ENCODE results near the gene LRP10. TPM values are rescaled to one million over a fixed set of nuclear protein-coding genes. Genes with fewer than 3 reads are reported as not detected.
"Not testable (repeated sequence)": the region's sequence is repeated elsewhere in the genome, so short reads cannot be mapped to it uniquely, and the experiment has no call there.

LRP10 gene, protein sequence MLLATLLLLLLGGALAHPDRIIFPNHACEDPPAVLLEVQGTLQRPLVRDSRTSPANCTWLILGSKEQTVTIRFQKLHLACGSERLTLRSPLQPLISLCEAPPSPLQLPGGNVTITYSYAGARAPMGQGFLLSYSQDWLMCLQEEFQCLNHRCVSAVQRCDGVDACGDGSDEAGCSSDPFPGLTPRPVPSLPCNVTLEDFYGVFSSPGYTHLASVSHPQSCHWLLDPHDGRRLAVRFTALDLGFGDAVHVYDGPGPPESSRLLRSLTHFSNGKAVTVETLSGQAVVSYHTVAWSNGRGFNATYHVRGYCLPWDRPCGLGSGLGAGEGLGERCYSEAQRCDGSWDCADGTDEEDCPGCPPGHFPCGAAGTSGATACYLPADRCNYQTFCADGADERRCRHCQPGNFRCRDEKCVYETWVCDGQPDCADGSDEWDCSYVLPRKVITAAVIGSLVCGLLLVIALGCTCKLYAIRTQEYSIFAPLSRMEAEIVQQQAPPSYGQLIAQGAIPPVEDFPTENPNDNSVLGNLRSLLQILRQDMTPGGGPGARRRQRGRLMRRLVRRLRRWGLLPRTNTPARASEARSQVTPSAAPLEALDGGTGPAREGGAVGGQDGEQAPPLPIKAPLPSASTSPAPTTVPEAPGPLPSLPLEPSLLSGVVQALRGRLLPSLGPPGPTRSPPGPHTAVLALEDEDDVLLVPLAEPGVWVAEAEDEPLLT
- 83.2 and 83.3 TPM in 2 replicates for total RNA-seq

DNA sequence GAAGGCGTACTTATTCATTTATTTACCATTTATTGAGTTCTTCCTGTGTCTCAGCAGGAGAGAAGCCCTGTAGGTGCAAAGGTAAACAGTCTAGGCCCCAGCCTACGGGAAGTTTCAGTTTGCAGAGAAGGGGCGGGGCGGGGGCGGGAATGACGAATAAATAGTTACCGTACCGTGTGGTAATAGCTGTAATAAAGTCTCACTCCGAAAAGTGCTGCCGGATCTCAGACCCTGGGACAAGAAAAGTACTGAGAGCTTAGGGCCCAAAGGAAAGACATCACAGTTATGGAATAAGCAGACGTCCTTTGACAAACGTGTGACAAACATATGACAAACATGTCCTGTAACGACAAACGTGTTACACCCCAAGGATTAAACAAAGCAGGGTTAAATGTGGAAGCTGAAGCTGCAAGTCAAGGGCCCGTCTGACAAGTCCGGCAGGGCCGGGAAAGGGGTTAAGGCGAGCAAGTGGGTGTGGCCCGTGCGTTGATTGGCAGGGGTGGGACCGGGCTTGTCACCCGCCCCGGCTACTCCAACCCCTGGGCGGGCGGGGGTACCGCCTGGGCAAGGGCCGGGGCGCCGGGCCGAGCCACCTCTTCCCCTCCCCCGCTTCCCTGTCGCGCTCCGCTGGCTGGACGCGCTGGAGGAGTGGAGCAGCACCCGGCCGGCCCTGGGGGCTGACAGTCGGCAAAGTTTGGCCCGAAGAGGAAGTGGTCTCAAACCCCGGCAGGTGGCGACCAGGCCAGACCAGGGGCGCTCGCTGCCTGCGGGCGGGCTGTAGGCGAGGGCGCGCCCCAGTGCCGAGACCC is at the start of gene LRP10:
Gene LRP10 (plus strand): TSS at position 517 of the 809 bp plus-strand sequence. CDS start 564 bp downstream, outside the sequence.
- peak; percentile 81 for DNase-seq
- CTCF ChIA-PET: interaction anchor here (0.9 to 5.1 kb wide), 13 partner anchors 9 to 304 kb away, joined by 3 to 103 read pairs (median 5); partner anchors contain the start of genes AJUBA and REM2
- POLR2A ChIA-PET: interaction anchor here (0.5 to 4.7 kb wide), 33 partner anchors 9 to 493 kb away, joined by 3 to 140 read pairs (median 5); partner anchors contain the start of genes ACIN1, C14orf119, DAD1 and HAUS4
- peak within 1 kb of the TSS; percentile 92 for H3K27ac Mint-ChIP-seq
- ATAC-seq (ENCODE audit: low read depth): peak; percentile 85
- peaks cover 37% of the 10 kb centered on the region for H3K36me3 Mint-ChIP-seq (ENCODE audit: low read depth)
- TF ChIP-seq, protein P1, sequence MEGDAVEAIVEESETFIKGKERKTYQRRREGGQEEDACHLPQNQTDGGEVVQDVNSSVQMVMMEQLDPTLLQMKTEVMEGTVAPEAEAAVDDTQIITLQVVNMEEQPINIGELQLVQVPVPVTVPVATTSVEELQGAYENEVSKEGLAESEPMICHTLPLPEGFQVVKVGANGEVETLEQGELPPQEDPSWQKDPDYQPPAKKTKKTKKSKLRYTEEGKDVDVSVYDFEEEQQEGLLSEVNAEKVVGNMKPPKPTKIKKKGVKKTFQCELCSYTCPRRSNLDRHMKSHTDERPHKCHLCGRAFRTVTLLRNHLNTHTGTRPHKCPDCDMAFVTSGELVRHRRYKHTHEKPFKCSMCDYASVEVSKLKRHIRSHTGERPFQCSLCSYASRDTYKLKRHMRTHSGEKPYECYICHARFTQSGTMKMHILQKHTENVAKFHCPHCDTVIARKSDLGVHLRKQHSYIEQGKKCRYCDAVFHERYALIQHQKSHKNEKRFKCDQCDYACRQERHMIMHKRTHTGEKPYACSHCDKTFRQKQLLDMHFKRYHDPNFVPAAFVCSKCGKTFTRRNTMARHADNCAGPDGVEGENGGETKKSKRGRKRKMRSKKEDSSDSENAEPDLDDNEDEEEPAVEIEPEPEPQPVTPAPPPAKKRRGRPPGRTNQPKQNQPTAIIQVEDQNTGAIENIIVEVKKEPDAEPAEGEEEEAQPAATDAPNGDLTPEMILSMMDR (IDR thresholded peaks at IDR 0.05): no peak
- intact Hi-C loops (cut with micrococcal nuclease): loop anchor here (1.0 to 5.0 kb wide), 11 partner anchors 16 to 301 kb away; partner anchors contain the start of genes CDH24, DAD1, HAUS4 and MRPL52
- peaks cover 33% of the 10 kb centered on the region for H3K4me1 Mint-ChIP-seq
- H3K9me3 Mint-ChIP-seq: no peaks in the 10 kb centered on the region
- H3K27me3 Mint-ChIP-seq: no peaks in the 10 kb centered on the region
- H3K4me3 Mint-ChIP-seq: peak within 1 kb of the TSS; percentile 89

DNA sequence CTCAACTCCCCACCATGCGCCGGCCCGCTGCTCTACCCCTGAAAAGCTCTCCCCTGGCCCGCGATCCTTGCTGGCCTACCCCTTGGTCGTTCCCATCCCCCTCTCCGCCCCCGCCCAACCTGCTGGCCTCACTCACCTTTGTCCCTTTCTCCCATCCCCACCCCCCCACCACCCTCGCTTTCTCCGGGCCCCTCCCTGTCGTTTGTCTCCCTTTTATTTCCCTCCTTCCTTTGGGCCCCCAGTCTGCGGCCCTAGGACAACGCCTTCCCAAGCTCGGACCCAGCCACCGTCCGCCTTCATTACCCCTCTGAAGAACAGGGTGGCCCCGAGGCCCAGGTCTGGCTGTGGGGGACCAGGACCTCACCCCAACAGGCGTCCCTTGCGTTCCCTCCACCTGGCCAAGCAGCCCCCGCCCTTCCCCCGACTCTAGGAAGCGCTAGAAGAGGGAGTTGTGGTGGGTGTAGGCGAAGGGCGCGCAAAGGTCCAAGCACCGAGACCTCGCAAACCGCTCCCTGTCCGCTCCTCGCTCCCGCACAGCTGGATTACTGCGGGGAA is 49.4 kb upstream of the LRP10 start:
- POLR2A ChIA-PET: interaction anchor here (0.5 to 5.1 kb wide), 26 partner anchors 9 to 558 kb away, joined by 3 to 73 read pairs (median 7); partner anchors contain the start of genes ABHD4, LRP10, MMP14 and OXA1L
- no peaks in the 10 kb centered on the region for H3K27me3 Mint-ChIP-seq
- DNase-seq (no peak), ATAC-seq (ENCODE audit: low read depth) (no peak)
- peaks cover 61% of the 10 kb centered on the region for H3K4me1 Mint-ChIP-seq
- intact Hi-C loops (cut with micrococcal nuclease): loop anchor here (1.0 to 5.0 kb wide), 6 partner anchors 18 to 161 kb away; partner anchors contain the start of genes AJUBA and OXA1L
- H3K36me3 Mint-ChIP-seq (ENCODE audit: low read depth): no peaks in the 10 kb centered on the region
- H3K9me3 Mint-ChIP-seq: no peaks in the 10 kb centered on the region
- TF ChIP-seq, protein P1 (IDR thresholded peaks at IDR 0.05): no peak
- H3K27ac Mint-ChIP-seq: peak overlapping the region; percentile 92
- CTCF ChIA-PET: interaction anchor here (0.9 to 3.7 kb wide), 16 partner anchors 7 to 265 kb away, joined by 3 to 64 read pairs (median 7); partner anchors contain the start of genes MMP14, OXA1L and SLC7A7
- peak overlapping the region; percentile 86 for H3K4me3 Mint-ChIP-seq

DNA sequence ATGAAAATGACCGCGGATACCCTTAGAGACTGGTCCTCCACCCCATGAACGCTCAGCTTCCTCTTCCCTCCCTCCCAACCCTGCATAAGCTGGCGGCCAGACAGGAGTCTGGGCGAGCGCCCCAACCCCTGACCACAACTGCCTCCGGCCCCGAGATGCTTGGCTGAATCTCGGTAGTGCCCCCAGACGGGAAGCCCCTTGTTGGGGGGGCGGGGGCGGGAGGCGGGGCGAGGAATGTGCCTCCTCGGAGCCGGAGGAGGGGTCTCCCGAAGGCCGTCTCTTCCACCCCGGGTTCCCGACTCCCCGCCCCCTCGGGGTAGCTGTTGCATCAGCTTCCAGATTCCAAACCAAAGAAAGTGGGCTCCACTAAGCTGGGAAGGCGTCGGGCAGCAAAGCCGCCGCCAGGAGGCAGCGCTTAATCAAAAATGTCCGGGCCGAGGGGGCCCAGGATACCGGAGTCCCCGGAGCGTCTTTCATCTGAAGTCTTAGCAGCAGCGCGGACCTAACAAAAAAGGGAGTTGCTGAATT is 48.9 kb upstream of the LRP10 start:
- intact Hi-C loops (cut with micrococcal nuclease): loop anchor here (1.0 to 5.0 kb wide), 10 partner anchors 18 to 265 kb away; partner anchors contain the start of genes AJUBA and OXA1L
- peaks cover 60% of the 10 kb centered on the region for H3K4me1 Mint-ChIP-seq
- ChIA-PET POLR2A (interaction anchor here (0.6 to 5.1 kb wide), 31 partner anchors 10 to 717 kb away, joined by 3 to 73 read pairs (median 6); partner anchors contain the start of genes ABHD4, DAD1, LRP10 and MMP14), CTCF (interaction anchor here (0.7 to 3.7 kb wide), 20 partner anchors 8 to 502 kb away, joined by 3 to 64 read pairs (median 5); partner anchors contain the start of genes LRP10, MMP14, OXA1L and SLC7A7)
- ATAC-seq (ENCODE audit: low read depth) (peak; percentile 76), DNase-seq (peak; percentile 69)
- TF ChIP-seq, protein P1 (IDR thresholded peaks at IDR 0.05): no peak
- no peaks in the 10 kb centered on the region for H3K9me3 Mint-ChIP-seq
- no peaks in the 10 kb centered on the region for H3K36me3 Mint-ChIP-seq (ENCODE audit: low read depth)
- H3K4me3 Mint-ChIP-seq: peak overlapping the region; percentile 86
- peak overlapping the region; percentile 92 for H3K27ac Mint-ChIP-seq
- no peaks in the 10 kb centered on the region for H3K27me3 Mint-ChIP-seq

DNA sequence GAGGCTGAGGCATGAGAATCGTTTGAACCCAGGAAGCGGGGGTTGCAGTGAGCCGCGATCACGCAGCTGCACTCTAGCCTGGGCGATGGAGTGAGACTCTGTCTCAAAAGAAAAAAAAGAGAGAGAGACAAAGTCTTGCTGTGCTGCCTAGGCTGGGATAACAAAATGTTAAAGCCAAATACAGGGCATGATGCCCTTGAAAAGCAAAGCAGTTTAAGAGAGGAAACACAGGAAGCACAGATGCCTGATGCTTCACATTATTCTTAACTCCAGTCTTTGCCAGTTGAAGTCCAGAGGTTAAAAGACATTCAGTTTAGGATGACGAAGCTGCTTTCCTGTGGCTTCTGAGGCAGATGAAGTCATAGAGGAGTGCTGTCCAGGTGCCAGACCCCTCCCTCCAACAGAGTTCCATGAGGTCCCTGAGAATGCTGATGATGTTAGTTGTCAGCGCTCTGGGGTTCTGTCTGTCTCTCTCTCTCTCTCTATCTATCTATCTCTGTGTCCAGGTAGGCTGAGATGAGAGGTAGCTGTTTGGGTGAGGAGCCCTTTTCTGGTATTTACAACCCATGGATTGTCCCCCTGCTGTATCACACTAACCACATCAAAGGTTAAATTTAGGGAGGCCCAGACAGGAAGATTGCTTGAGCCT is 46.7 kb upstream of the LRP10 start:
- intact Hi-C loops (cut with micrococcal nuclease): loop anchor here (5.0 kb wide), 1 partner anchor 62 kb away; no protein-coding TSS in a partner anchor
- ChIA-PET POLR2A (interaction anchor here (0.7 to 5.1 kb wide), 7 partner anchors 12 to 242 kb away, joined by 4 to 73 read pairs (median 32); partner anchors contain the start of genes OXA1L and SLC7A7), CTCF (interaction anchor here (0.8 to 3.7 kb wide), 3 partner anchors 28 to 268 kb away, joined by 4 to 64 read pairs (median 15); no protein-coding TSS in a partner anchor)
- peaks cover 49% of the 10 kb centered on the region for H3K4me1 Mint-ChIP-seq
- ATAC-seq (ENCODE audit: low read depth): no peak
- H3K9me3 Mint-ChIP-seq: no peaks in the 10 kb centered on the region
- TF ChIP-seq, protein P1 (IDR thresholded peaks at IDR 0.05): no peak
- H3K4me3 Mint-ChIP-seq: peak overlapping the region; percentile 53
- DNase-seq: no peak
- peak overlapping the region; percentile 59 for H3K27ac Mint-ChIP-seq
- H3K36me3 Mint-ChIP-seq (ENCODE audit: low read depth): peaks cover 4% of the 10 kb centered on the region
- H3K27me3 Mint-ChIP-seq: no peaks in the 10 kb centered on the region

DNA sequence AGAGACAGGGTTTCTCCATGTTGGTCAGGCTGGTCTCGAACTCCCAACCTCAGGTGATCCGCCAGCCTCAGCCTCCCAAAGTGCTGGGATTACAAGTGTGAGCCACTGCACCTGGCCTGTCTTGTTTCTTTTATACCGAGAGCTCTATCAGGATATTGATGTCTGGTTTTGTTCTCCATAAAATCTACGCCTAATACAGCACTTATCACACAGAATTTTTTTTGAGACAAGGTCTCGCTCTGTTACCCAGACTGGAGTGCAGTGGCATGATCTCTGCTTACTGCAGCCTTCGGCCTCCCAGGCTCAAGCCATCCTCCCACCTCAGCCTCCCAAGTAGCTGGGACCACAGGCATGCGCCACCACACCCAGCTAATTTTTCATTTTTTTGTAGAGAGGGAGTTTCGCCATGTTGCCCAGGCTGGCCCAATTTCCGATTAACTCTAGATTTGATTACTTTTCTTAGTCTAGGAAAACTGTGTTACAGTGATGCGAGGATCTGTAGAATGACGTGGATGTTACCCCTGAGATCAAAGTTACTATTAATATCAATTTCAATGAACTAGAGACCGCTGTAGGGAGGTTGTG is 42.4 kb upstream of the LRP10 start:
- DNase-seq; H3K9me3 Mint-ChIP-seq; ATAC-seq (ENCODE audit: low read depth); H3K27me3 Mint-ChIP-seq: not testable (repeated sequence)
- Mint-ChIP-seq H3K4me1 (peaks cover 34% of the 10 kb centered on the region), H3K36me3 (ENCODE audit: low read depth) (peaks cover 36% of the 10 kb centered on the region), H3K4me3 (peak overlapping the region; percentile 93), H3K27ac (peak overlapping the region; percentile 97)
- POLR2A ChIA-PET: interaction anchor here (0.7 to 3.6 kb wide), 8 partner anchors 9 to 79 kb away, joined by 3 to 29 read pairs (median 10); partner anchors contain the start of gene OXA1L
- intact Hi-C loops (cut with micrococcal nuclease): loop anchor here (1.0 kb wide), 4 partner anchors 8 to 273 kb away; partner anchors contain the start of genes LRP10 and OXA1L
- CTCF ChIA-PET: interaction anchor here (0.9 to 2.6 kb wide), 3 partner anchors 20 to 259 kb away, joined by 3 to 13 read pairs (median 10); no protein-coding TSS in a partner anchor

Measured in activated B cell treated with CpG ODN at 0.5 μM for 24 hours (primary cell).